GM19238 (cell line): Measurements from ENCODE around the gene IFNGR1.
"Not testable (repeated sequence)": the region's sequence is repeated elsewhere in the genome, so short reads cannot be mapped to it uniquely, and the experiment has no call there.

Experiments used
- DNase-seq: peaks from one replicate; pipeline ENCODE4 v3.0.0; 2011; ENCODE audit warnings: low spot score; ENCODE audit not compliant: insufficient read length

The IFNGR1 gene

GRCh38 chr6:137213813-137214212 lies 5.4 kb downstream of the IFNGR1 start:
- DNase-seq: no peak

GRCh38 chr6:137213331-137213740 lies 5.8 kb downstream of the IFNGR1 start:
- no peak for DNase-seq

- no peak for DNase-seq
These were observed 7.3 kb downstream of the IFNGR1 start for GRCh38 chr6:137211910-137212309.

GRCh38 chr6:137210903-137211302 lies 8.3 kb downstream of the IFNGR1 start:
- DNase-seq: no peak

GRCh38 chr6:137208279-137208678 lies 10.9 kb downstream of the IFNGR1 start:
- no peak for DNase-seq

GRCh38 chr6:137207457-137207856 lies 11.7 kb downstream of the IFNGR1 start:
- DNase-seq: not testable (repeated sequence)

GRCh38 chr6:137206577-137206976 lies 12.6 kb downstream of the IFNGR1 start:
- no peak for DNase-seq

- no peak for DNase-seq
These were observed 15.9 kb downstream of the IFNGR1 start for GRCh38 chr6:137203256-137203655.

- no peak for DNase-seq
These were observed 17.1 kb downstream of the IFNGR1 start for GRCh38 chr6:137202078-137202477.

- DNase-seq: no peak
These were observed 18.2 kb downstream of the IFNGR1 start for GRCh38 chr6:137201006-137201405.

GRCh38 chr6:137200288-137200687 lies 18.9 kb downstream of the IFNGR1 start:
- DNase-seq: no peak

- no peak for DNase-seq
These were observed 21.2 kb downstream of the IFNGR1 start for GRCh38 chr6:137197684-137198645.

GRCh38 chr6:137193256-137194070 lies 25.7 kb downstream of the IFNGR1 start:
- no peak for DNase-seq

- DNase-seq: no peak
These were observed 26.4 kb downstream of the IFNGR1 start for GRCh38 chr6:137192821-137193220.

GRCh38 chr6:137191670-137192069 lies 27.5 kb downstream of the IFNGR1 start:
- DNase-seq: no peak

GRCh38 chr6:137191236-137191635 lies 27.9 kb downstream of the IFNGR1 start:
- DNase-seq: no peak

- DNase-seq: no peak
These were observed 28.5 kb downstream of the IFNGR1 start for GRCh38 chr6:137190583-137191094.

GRCh38 chr6:137188855-137189254 lies 30.3 kb downstream of the IFNGR1 start:
- DNase-seq: no peak

- no peak for DNase-seq
These were observed 33.9 kb downstream of the IFNGR1 start for GRCh38 chr6:137185290-137185689.

GRCh38 chr6:137182654-137183073 lies 36.5 kb downstream of the IFNGR1 start:
- no peak for DNase-seq

- DNase-seq: no peak
These were observed 37.1 kb downstream of the IFNGR1 start for GRCh38 chr6:137181891-137182653.
